ENCODE results near the gene ACSF2. TPM values are rescaled to one million over a fixed set of nuclear protein-coding genes. Genes with fewer than 3 reads are reported as not detected.

Gene ACSF2
- polyA plus RNA-seq, 1 of the 3 experiments (the other 2 are of a cell fraction) = 46.6 TPM

GRCh38 chr17:50432125-50432762 is 6.2 kb downstream of the ACSF2 start:
- no peaks in the 10 kb centered on the region for H3K27me3 ChIP-seq (ENCODE audit: insufficient read depth)
- no peaks in the 10 kb centered on the region for H3K9me2 ChIP-seq
- ChIA-PET POLR2A (no interaction called here), CTCF (interaction anchor here (1.1 to 6.6 kb wide), 9 partner anchors 10 to 159 kb away, joined by 3 to 33 read pairs (median 4); partner anchors contain the start of genes LRRC59, RSAD1 and XYLT2)
- H3K9ac ChIP-seq = no peak overlapping the region
- H3K36me3 ChIP-seq (replicated peaks in 1 of 2; ENCODE audit: control insufficient read depth in 1 of 2, insufficient read depth in 2 of 2, low read length in 1 of 2) = no peaks in the 10 kb centered on the region
- H3K79me2 ChIP-seq (ENCODE audit: insufficient read depth) = peaks cover 13% of the 10 kb centered on the region
- no peak overlapping the region for H3K4me3 ChIP-seq (ENCODE audit: low read depth in 2 of 2, low read length in 1 of 2)
- peaks cover 0 to 5% of the 10 kb centered on the region in 2 experiments; a peak in 1 of 4 replicates for H3K4me1 ChIP-seq (ENCODE audit: control insufficient read depth in 1 of 2, insufficient read depth in 2 of 2, low read depth in 1 of 2, low read length in 1 of 2)
- no peak overlapping the region for H3K4me2 ChIP-seq
- TF ChIP-seq REST (IDR thresholded peaks at IDR 0.05; ENCODE audit: low read depth, low read length) (no peak), EZH2phosphoT487 (IDR thresholded peaks at IDR 0.05; ENCODE audit: borderline replicate concordance, low read depth) (no peak), USF2 (IDR thresholded peaks at IDR 0.05; ENCODE audit: borderline replicate concordance, low read depth, low read length) (no peak), MXI1 (IDR thresholded peaks at IDR 0.05; ENCODE audit: low read depth, low read length) (no peak), GATA2 (CRISPR knock-in tag; IDR thresholded peaks at IDR 0.05) (no peak), FOXJ3 (CRISPR knock-in tag; IDR thresholded peaks at IDR 0.05) (no peak), TEAD4 (IDR thresholded peaks at IDR 0.05; ENCODE audit: borderline replicate concordance, insufficient read depth) (no peak), NRF1 (IDR thresholded peaks at IDR 0.05; ENCODE audit: low read depth, low read length) (no peak), RFX5 (IDR thresholded peaks at IDR 0.05; ENCODE audit: low read length) (no peak), SMC3 (IDR thresholded peaks at IDR 0.05; ENCODE audit: low read depth, low read length) (no peak), TCF12 (IDR thresholded peaks at IDR 0.05) (no peak), CHD2 (IDR thresholded peaks at IDR 0.05; ENCODE audit: low read length, partially characterized antibody) (no peak), YY1 (IDR thresholded peaks at IDR 0.05; ENCODE audit: low read depth) (no peak), NFIC (IDR thresholded peaks at IDR 0.05; ENCODE audit: borderline replicate concordance) (no peak), RCOR1 (IDR thresholded peaks at IDR 0.05; ENCODE audit: low read length) (no peak), RXRA (IDR thresholded peaks at IDR 0.05; ENCODE audit: borderline replicate concordance, low read depth) (no peak), EP300 (IDR thresholded peaks at IDR 0.05; ENCODE audit: borderline replicate concordance in 1 of 2, low read depth in 1 of 2, low read length in 1 of 2) (no peak), FOXM1 (IDR thresholded peaks at IDR 0.05; ENCODE audit: low read depth) (no peak), PBX3 (IDR thresholded peaks at IDR 0.05) (no peak)
- H3F3A ChIP-seq (replicated peaks; ENCODE audit: insufficient read depth) = peaks cover 1% of the 10 kb centered on the region
- no peak overlapping the region for H3K27ac ChIP-seq (ENCODE audit: low read depth in 2 of 2, low read length in 1 of 2)
- H3K9me3 ChIP-seq = no peaks in the 10 kb centered on the region
- no peak overlapping the region for H2AFZ ChIP-seq (ENCODE audit: low read depth)
- 60% methylated on average over 4 of the region's 4 CpGs for WGBS (ENCODE audit: low lambda C conversion rate)
- no peaks in the 10 kb centered on the region for H4K20me1 ChIP-seq (ENCODE audit: insufficient read depth)
- no peak for DNase-seq

Data from SK-N-SH (cell line).